Caki2 (cell line): ENCODE results near the gene HOXC5. TPM values are rescaled to one million over a fixed set of nuclear protein-coding genes. Genes with fewer than 3 reads are reported as not detected.

Source experiments
- DNase-seq: peaks from one replicate; pipeline ENCODE4 v3.0.0-alpha.2; 2015; ENCODE audit warnings: low read depth
- in situ Hi-C: cut with HindIII; loops from 2 replicates; pipeline ENCODE4 v1.10.0; 2016; ENCODE audit warnings: low sequenced_read_pairs, low pct_unique_long_range_greater_than_20kb, mixed read lengths
- total RNA-seq: library from RNA; depleted of rRNA; stranded (reverse); fragments of >200 nt; shearing (Covaris generic); gene quantifications from 2 replicates; pipeline ENCODE4 v1.2.3, GENCODE V29; 2014; ENCODE audit warnings: low replicate concordance

HOXC5 gene
- total RNA-seq, 1 experiment from 2014 or later = not detected

- in situ Hi-C loops = no loop called here
- DNase-seq = no peak
These were observed 16.3 kb downstream of the HOXC5 start for GRCh38 chr12:54049108-54049507.

- no peak for DNase-seq
- in situ Hi-C loops = no loop called here
These were observed 17.6 kb downstream of the HOXC5 start for GRCh38 chr12:54050482-54050810.

GRCh38 chr12:54051026-54051842 is 18.4 kb downstream of the HOXC5 start:
- DNase-seq = no peak
- in situ Hi-C loops = no loop called here

- DNase-seq = no peak
- in situ Hi-C loops = no loop called here
These were observed 19.1 kb downstream of the HOXC5 start for GRCh38 chr12:54051874-54052437.

GRCh38 chr12:54052438-54053002 is 19.7 kb downstream of the HOXC5 start:
- in situ Hi-C loops = no loop called here
- no peak for DNase-seq

GRCh38 chr12:54053003-54053750 is 20.3 kb downstream of the HOXC5 start:
- DNase-seq = no peak
- in situ Hi-C loops = no loop called here

- no peak for DNase-seq
- in situ Hi-C loops = no loop called here
These were observed 21.2 kb downstream of the HOXC5 start, which contains the start of gene HOXC4 for GRCh38 chr12:54053751-54054741. Gene HOXC4 (plus strand): TSS chr12:54053835. CDS start chr12:54053923, 88 bp downstream.

- no peak for DNase-seq
- in situ Hi-C loops = no loop called here
These were observed 21.9 kb downstream of the HOXC5 start for GRCh38 chr12:54054742-54055194.

- in situ Hi-C loops = no loop called here
- DNase-seq = no peak
These were observed 22.7 kb downstream of the HOXC5 start for GRCh38 chr12:54055552-54055951.

GRCh38 chr12:54056110-54056509 is 23.3 kb downstream of the HOXC5 start:
- in situ Hi-C loops = no loop called here
- DNase-seq = no peak

- in situ Hi-C loops = no loop called here
- DNase-seq = no peak
These were observed 25.4 kb downstream of the HOXC5 start for GRCh38 chr12:54058128-54058768.

- in situ Hi-C loops = no loop called here
- DNase-seq = no peak
These were observed 26.8 kb downstream of the HOXC5 start for GRCh38 chr12:54059668-54060067.

GRCh38 chr12:54060174-54060974 is 27.5 kb downstream of the HOXC5 start:
- DNase-seq = no peak
- in situ Hi-C loops = no loop called here

- no peak for DNase-seq
- in situ Hi-C loops = no loop called here
These were observed 28.3 kb downstream of the HOXC5 start for GRCh38 chr12:54060975-54061778.

- in situ Hi-C loops = no loop called here
- no peak for DNase-seq
These were observed 32.8 kb downstream of the HOXC5 start for GRCh38 chr12:54065677-54066076.

GRCh38 chr12:54066408-54066807 is 33.6 kb downstream of the HOXC5 start:
- DNase-seq = no peak
- in situ Hi-C loops = no loop called here
